Central memory CD8-positive, alpha-beta T cell (primary cell): Measurements from ENCODE around the gene UBXN1.
A peak's percentile ranks its signal among the peaks of the same experiment; 100 is the strongest.
"Not testable (repeated sequence)": the region's sequence is repeated elsewhere in the genome, so short reads cannot be mapped to it uniquely, and the experiment has no call there.

Experiments used
- ATAC-seq: fragments of 150-1000 bp; cut with Tn5 transposase; replicated peaks from 2 replicates; pipeline ENCODE4 v1.10.0; 2022; ENCODE audit warnings: mild to moderate bottlenecking, moderate FRiP score, moderate number of reproducible peaks; ENCODE audit not compliant: poor library complexity, severe bottlenecking; ENCODE audit errors: extremely low read depth
- DNase-seq, 2 donors: peaks; one replicate each; pipeline ENCODE4 v3.0.0; 2021; ENCODE audit warnings: low spot score in 2 of 2
- H3K27ac Mint-ChIP-seq: one replicate; pipeline ENCODE4 v1.8.0; 2022; ENCODE audit warnings: low read depth, mild to moderate bottlenecking, moderate library complexity, mixed read lengths
- H3K27me3 Mint-ChIP-seq: one replicate; pipeline ENCODE4 v1.8.0; 2022; ENCODE audit warnings: mixed read lengths
- H3K36me3 Mint-ChIP-seq: one replicate; pipeline ENCODE4 v1.8.0; 2022; ENCODE audit warnings: mild to moderate bottlenecking, moderate library complexity, mixed read lengths; ENCODE audit not compliant: insufficient read depth
- H3K4me1 Mint-ChIP-seq: one replicate; pipeline ENCODE4 v1.8.0; 2022; ENCODE audit warnings: mixed read lengths
- H3K4me3 Mint-ChIP-seq: one replicate; pipeline ENCODE4 v1.8.0; 2022; ENCODE audit warnings: mild to moderate bottlenecking, moderate library complexity, mixed read lengths
- H3K9me3 Mint-ChIP-seq: one replicate; pipeline ENCODE4 v1.8.0; 2022; ENCODE audit warnings: mixed read lengths

UBXN1 gene

DNA sequence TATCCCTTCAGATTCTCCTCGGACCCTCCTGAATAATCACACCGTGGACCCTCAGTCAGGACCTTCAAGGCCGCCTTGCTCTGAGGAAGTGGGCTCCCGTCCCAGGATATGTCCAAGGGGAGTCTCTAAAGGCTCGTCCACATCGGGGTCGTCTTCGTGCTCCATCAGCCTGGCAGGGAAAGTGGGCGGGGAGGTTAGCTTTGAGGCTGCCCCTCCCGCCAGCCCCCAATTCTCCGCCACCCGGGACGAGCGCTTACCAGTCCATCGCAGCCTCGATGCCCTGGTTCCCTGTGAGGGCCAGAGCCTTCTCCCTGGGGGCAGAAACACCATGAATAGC lies 472 bp downstream of the UBXN1 start:
- peaks cover 34% of the 10 kb centered on the region for H3K4me1 Mint-ChIP-seq
- H3K27ac Mint-ChIP-seq, result peak overlapping the region; percentile 89
- H3K36me3 Mint-ChIP-seq, result peaks cover 26% of the 10 kb centered on the region
- no peaks in the 10 kb centered on the region for H3K9me3 Mint-ChIP-seq
- H3K4me3 Mint-ChIP-seq, result peak overlapping the region; percentile 92
- H3K27me3 Mint-ChIP-seq, result no peaks in the 10 kb centered on the region
- DNase-seq, result no peak
- ATAC-seq, result no peak

DNA sequence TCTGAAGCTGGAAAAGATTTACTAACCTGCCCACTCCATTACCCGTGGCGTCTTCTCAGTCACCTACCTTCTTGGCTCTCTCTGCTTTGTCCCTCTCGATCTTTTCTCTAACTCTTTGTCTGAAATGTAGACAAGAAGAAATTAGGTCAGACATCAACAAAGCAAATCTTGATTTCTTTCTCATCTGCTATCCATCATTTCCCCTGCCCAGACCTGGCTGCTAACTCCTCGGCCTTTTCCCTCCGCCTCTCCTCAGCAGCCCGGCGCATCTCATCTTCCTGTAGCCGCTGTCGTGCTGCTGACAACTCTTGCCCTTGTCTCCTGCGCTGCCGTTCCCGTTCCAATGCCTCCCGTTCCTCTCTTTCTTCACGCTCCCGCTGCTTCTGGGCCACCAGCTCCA lies 1.2 kb downstream of the UBXN1 start:
- no peaks in the 10 kb centered on the region for H3K27me3 Mint-ChIP-seq
- peak overlapping the region; percentile 89 for H3K27ac Mint-ChIP-seq
- peaks cover 34% of the 10 kb centered on the region for H3K4me1 Mint-ChIP-seq
- ATAC-seq (no peak), DNase-seq (no peak)
- peaks cover 28% of the 10 kb centered on the region for H3K36me3 Mint-ChIP-seq
- H3K4me3 Mint-ChIP-seq, result peak overlapping the region; percentile 92
- H3K9me3 Mint-ChIP-seq, result no peaks in the 10 kb centered on the region

DNA sequence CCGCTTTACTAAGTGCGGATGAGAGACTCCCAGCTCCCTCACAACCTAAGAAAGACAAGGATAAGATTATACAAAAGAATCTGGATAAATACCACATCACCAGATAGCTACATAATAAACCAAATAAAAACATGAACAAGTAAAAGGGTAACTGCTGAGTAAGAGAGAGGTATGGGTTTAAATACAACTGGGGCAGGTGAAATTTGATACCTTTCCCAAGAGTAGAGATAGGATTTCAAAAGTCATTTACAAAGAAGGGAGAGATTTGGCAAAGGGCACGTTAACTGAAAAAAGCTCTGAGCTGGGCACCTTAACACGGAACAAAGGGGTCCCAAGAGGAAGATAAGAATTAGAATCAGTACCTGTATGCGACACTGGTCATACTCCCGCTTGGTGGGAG lies 1.7 kb downstream of the UBXN1 start:
- no peaks in the 10 kb centered on the region for H3K27me3 Mint-ChIP-seq
- H3K36me3 Mint-ChIP-seq, result peaks cover 31% of the 10 kb centered on the region
- H3K9me3 Mint-ChIP-seq, result no peaks in the 10 kb centered on the region
- peak overlapping the region; percentile 92 for H3K4me3 Mint-ChIP-seq
- no peak for DNase-seq
- H3K27ac Mint-ChIP-seq, result peak overlapping the region; percentile 16
- ATAC-seq, result no peak
- H3K4me1 Mint-ChIP-seq, result peaks cover 34% of the 10 kb centered on the region

DNA sequence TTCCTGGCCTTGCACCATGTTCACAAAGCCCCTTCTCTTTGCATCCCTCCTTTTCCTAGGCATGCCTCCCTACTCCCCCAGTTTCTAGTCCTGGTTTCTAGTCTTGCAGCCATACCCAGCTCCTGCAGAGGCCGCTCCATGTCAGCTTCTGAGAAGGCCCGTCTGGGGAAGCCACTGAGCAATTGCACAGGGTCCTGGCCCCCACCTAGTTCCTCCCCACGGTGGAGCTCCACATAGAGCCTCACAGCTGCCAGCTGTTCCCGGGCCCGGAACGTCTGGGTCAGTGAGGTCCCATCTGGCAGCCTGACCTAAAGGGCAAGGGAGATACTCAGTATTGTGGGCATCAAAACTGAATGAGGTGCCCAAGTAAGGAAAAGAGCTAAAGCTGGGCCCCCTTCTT lies 2.2 kb downstream of the UBXN1 start:
- Mint-ChIP-seq H3K9me3 (no peaks in the 10 kb centered on the region), H3K4me1 (peaks cover 35% of the 10 kb centered on the region), H3K27me3 (no peaks in the 10 kb centered on the region), H3K27ac (peak overlapping the region; percentile 16), H3K4me3 (peak overlapping the region; percentile 92), H3K36me3 (peaks cover 33% of the 10 kb centered on the region)
- ATAC-seq (no peak), DNase-seq (no peak)

DNA sequence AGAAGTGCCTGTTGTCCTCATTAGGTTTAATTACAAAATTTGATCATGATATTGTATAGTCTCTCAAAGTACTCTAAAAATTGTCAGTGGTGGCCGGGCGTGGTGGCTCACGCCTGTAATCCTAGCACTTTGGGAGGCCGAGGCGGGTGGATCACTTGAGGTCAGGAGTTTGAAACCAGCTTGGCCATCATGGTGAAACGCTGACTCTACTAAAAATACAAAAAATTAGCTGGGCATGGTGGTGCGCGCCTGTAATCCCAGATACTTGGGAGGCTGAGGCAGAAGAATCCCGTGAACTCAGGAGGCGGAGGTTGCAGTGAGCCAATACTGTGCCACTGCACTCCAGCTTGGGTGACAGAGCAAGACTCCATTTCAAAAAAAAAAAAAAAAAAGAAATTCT lies 3.5 kb downstream of the UBXN1 start:
- not testable (repeated sequence) for H3K9me3 Mint-ChIP-seq, H3K27me3 Mint-ChIP-seq, H3K27ac Mint-ChIP-seq, H3K4me3 Mint-ChIP-seq, DNase-seq, ATAC-seq
- H3K36me3 Mint-ChIP-seq, result peaks cover 34% of the 10 kb centered on the region
- peaks cover 47% of the 10 kb centered on the region for H3K4me1 Mint-ChIP-seq

DNA sequence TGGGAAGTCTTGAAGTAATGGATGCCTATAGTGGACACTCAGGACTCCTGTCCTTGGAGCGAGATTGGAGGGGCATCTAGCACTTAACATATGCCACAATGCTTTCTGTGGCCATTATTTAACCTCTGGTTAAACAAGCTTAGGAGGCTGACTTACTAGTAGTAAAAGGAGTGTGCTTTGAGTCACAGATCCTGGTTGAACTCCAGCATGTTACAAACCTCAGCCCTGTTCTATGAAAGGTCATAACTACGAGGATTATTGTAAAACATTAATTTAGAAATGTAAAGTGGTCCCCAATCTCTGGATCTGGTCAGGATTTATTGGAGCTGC lies 5.7 kb downstream of the UBXN1 start:
- Mint-ChIP-seq H3K36me3 (peaks cover 29% of the 10 kb centered on the region), H3K27ac (no peak overlapping the region), H3K4me3 (no peak overlapping the region), H3K4me1 (peaks cover 38% of the 10 kb centered on the region), H3K27me3 (no peaks in the 10 kb centered on the region), H3K9me3 (no peaks in the 10 kb centered on the region)
- ATAC-seq, result no peak
- DNase-seq, result no peak

DNA sequence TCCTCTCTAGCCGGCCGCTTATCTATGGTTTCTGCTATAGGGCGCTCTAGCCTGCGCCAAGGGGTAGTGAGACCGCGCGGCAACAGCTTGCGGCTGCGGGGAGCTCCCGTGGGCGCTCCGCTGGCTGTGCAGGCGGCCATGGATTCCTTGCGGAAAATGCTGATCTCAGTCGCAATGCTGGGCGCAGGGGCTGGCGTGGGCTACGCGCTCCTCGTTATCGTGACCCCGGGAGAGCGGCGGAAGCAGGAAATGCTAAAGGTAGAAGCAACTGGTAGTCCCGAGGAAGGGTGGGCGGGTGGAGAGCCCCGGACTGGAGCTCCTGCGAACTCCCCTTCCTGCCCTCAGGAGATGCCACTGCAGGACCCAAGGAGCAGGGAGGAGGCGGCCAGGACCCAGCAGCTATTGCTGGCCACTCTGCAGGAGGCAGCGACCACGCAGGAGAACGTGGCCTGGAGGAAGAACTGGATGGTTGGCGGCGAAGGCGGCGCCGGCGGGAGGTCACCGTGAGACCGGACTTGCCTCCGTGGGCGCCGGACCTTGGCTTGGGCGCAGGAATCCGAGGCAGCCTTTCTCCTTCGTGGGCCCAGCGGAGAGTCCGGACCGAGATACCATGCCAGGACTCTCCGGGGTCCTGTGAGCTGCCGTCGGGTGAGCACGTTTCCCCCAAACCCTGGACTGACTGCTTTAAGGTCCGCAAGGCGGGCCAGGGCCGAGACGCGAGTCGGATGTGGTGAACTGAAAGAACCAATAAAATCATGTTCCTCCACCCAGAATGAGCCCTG lies 7.1 kb downstream of the UBXN1 start, which contains the start of the genes LBHD1 and UQCC3:
TSS of gene LBHD1 (minus strand) at position 660 of the 782 bp plus-strand sequence. CDS start 2,236 bp downstream, outside the sequence.
TSS of gene UQCC3 (plus strand) at position 66 of the 782 bp plus-strand sequence. CDS start at position 139, 73 bp downstream.
- peak; percentile 44 to 56 for DNase-seq
- H3K4me1 Mint-ChIP-seq, result peaks cover 33% of the 10 kb centered on the region
- ATAC-seq, result peak; percentile 88
- H3K9me3 Mint-ChIP-seq, result no peaks in the 10 kb centered on the region
- peaks cover 31% of the 10 kb centered on the region for H3K36me3 Mint-ChIP-seq
- H3K27ac Mint-ChIP-seq, result peak within 1 kb of the TSS; percentile 94
- peak within 1 kb of the TSS; percentile 98 for H3K4me3 Mint-ChIP-seq
- H3K27me3 Mint-ChIP-seq, result no peaks in the 10 kb centered on the region

DNA sequence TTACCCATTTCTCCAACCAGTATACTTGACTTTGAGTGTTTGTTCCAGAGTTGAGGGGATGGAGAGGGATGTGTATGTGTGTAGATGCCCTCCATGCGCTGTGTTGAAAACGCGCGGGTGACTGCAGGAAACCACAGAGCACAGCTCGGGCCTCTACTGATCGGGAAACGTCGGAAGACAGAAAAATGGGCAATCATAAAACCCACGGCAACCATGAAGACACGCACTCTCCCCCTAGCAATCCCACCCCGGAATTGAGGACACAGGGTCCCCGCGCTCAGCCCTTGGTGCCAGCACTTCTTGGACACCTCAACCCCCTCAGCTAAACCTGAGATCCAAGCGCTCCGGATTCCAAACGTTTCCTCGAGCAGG lies 7.7 kb downstream of the UBXN1 start:
- H3K4me1 Mint-ChIP-seq, result peaks cover 33% of the 10 kb centered on the region
- DNase-seq (no peak), ATAC-seq (peak; percentile 37)
- no peaks in the 10 kb centered on the region for H3K9me3 Mint-ChIP-seq
- H3K27ac Mint-ChIP-seq, result peak overlapping the region; percentile 94
- peaks cover 34% of the 10 kb centered on the region for H3K36me3 Mint-ChIP-seq
- peak overlapping the region; percentile 98 for H3K4me3 Mint-ChIP-seq
- no peaks in the 10 kb centered on the region for H3K27me3 Mint-ChIP-seq

DNA sequence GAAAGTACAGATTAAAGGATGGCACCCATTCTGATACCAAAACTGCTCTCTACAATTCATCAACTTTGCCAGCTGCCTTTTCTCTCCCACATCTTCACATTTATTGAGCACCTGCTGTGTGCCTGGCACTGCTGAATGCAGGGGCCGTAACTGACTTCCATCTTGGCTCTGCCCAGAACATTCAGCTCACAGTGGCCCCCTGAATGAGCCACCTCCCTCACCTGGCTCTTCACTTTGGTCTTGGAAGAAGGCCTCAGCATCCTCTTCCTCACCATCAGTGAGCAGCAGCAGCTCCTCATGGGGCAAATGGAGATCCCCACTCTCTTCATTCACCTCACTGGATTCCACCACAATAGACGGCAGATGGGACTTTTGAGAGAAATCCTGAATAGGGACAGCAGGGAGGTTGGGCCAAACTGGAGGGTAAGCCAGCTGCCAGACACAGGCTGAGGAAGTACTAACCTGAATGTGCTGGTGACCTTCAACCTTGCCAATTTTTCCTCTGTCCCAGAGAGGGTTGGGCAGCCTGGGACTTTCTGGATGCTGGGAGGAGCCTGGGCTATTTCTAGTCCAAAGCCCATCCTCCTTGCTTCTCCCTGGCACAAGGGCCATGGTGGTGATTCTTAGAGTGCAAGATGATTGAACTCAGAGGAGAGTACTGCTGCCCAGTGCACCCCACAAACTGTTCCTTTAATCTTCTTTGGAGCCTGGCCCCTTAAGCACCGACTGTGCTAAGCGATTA lies 9.3 kb downstream of the UBXN1 start:
- no peak for ATAC-seq
- H3K9me3 Mint-ChIP-seq, result no peaks in the 10 kb centered on the region
- DNase-seq, result no peak
- peaks cover 34% of the 10 kb centered on the region for H3K36me3 Mint-ChIP-seq
- no peaks in the 10 kb centered on the region for H3K27me3 Mint-ChIP-seq
- no peak overlapping the region for H3K4me3 Mint-ChIP-seq
- H3K4me1 Mint-ChIP-seq, result peaks cover 34% of the 10 kb centered on the region
- H3K27ac Mint-ChIP-seq, result peak overlapping the region; percentile 10

DNA sequence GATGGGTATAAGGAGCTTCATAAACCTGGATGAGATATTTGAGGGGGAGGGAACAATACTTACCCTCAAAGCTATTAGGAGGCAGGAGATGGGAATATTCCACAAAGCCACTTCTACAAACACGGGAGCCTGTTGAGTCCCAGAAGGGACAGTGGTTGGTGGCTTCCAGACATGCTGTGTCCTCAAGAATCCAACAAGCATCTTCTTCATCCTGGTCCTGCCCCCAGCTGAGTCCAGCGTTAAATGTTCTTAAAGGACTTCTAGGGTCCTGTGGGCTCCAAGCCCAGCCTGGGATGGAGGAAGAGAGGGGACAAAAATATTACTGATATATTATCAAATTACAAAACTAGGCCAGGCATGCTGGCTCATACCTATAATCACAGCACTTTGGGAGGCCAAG lies 11.4 kb downstream of the UBXN1 start:
- peaks cover 36% of the 10 kb centered on the region for H3K36me3 Mint-ChIP-seq
- peaks cover 42% of the 10 kb centered on the region for H3K4me1 Mint-ChIP-seq
- no peaks in the 10 kb centered on the region for H3K9me3 Mint-ChIP-seq
- no peak for ATAC-seq
- H3K4me3 Mint-ChIP-seq, result no peak overlapping the region
- H3K27ac Mint-ChIP-seq, result no peak overlapping the region
- no peaks in the 10 kb centered on the region for H3K27me3 Mint-ChIP-seq
- no peak for DNase-seq

DNA sequence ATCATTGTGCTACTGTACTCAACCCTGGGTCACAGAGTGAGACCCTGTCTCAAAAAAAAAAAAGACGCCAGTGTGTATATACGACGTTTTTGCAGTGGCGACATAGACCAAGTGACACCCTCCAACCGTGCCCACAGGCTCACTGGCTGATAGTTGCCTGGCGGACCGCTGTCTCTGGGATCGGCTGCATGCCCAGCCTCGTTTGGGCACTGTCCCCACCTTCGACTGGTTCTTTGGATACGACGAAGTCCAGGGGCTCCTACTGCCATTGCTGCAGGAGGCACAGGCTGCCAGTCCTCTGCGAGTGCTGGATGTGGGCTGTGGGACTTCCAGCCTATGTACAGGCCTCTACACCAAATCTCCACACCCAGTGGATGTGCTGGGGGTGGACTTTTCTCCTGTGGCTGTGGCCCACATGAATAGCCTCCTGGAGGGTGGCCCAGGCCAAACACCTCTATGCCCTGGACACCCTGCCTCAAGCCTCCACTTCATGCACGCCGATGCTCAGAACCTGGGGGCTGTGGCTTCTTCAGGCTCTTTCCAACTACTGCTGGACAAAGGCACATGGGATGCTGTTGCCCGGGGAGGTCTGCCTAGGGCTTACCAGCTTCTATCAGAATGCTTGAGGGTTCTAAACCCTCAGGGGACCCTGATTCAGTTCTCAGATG lies 12.5 kb downstream of the UBXN1 start:
- Mint-ChIP-seq H3K36me3 (peaks cover 29% of the 10 kb centered on the region), H3K27me3 (no peaks in the 10 kb centered on the region), H3K9me3 (no peaks in the 10 kb centered on the region), H3K27ac (peak overlapping the region; percentile 95), H3K4me3 (peak overlapping the region; percentile 94), H3K4me1 (peaks cover 39% of the 10 kb centered on the region)
- DNase-seq, result no peak
- no peak for ATAC-seq

DNA sequence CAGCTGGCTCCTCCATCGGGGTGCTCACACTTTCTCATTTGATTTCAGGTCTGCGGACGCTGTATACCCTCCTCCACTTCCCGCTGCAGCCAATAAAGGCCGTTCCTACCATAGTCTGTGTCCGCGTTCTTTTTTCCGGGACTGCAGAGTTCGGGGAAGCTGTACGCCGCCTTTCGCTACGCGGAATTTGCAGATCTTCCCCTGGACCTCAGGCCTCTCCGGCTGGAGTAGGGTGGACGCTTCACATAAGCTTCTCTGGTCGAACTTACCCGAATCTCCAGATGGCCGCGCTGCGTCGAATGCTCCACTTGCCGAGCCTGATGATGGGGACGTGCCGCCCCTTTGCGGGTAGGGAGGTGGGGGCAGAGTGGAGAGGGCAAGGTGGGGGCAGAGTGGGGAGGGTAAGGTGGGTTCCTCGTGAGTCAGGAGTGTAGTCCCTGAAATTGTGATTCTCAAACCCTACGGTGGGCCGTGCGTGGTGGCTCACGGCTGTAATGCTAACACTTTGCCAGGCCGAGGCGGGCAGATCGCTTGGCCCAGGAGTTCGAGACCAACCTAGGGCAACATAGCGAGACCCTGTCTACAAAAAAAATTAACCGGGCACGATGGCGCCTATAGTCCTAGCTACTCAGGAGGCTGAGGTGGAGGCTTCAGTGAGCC lies 13.1 kb downstream of the UBXN1 start:
- Mint-ChIP-seq H3K27me3 (no peaks in the 10 kb centered on the region), H3K27ac (peak overlapping the region; percentile 95), H3K9me3 (no peaks in the 10 kb centered on the region), H3K4me3 (peak overlapping the region; percentile 94), H3K36me3 (peaks cover 27% of the 10 kb centered on the region), H3K4me1 (peaks cover 33% of the 10 kb centered on the region)
- ATAC-seq, result peak; percentile 44
- DNase-seq, result peak in 1 of 2 donors; percentile 39
